H9 (cell line): Measurements from ENCODE around the gene CATSPERB. TPM values are rescaled to one million over a fixed set of nuclear protein-coding genes. Genes with fewer than 3 reads are reported as not detected.

ENCODE experiments used
- DNase-seq: peaks from one replicate; pipeline ENCODE4 v3.0.0-alpha.2; 2017
- H2AFZ ChIP-seq: one replicate; pipeline ENCODE4 v1.6.1; 2013; ENCODE audit warnings: mild to moderate bottlenecking, low read length, control low read depth, moderate library complexity
- H2AK5ac ChIP-seq: 2 replicates; pipeline ENCODE4 v1.6.1; 2013; ENCODE audit warnings: low read length, control low read depth, mixed read lengths; ENCODE audit not compliant: insufficient read length
- H2BK120ac ChIP-seq: one replicate; pipeline ENCODE4 v1.6.1; 2013; ENCODE audit warnings: low read depth, mild to moderate bottlenecking, low read length, control low read depth, inconsistent platforms; ENCODE audit not compliant: poor library complexity, severe bottlenecking
- H2BK12ac ChIP-seq: 2 replicates; pipeline ENCODE4 v1.6.1; 2013; ENCODE audit warnings: low read length, control low read depth, mixed read lengths, low read depth; ENCODE audit not compliant: insufficient read length
- H2BK15ac ChIP-seq: 2 replicates; pipeline ENCODE4 v1.6.1; 2013; ENCODE audit warnings: low read depth, low read length, control low read depth
- H2BK20ac ChIP-seq: one replicate; pipeline ENCODE4 v1.6.1; 2013; ENCODE audit warnings: low read depth, mild to moderate bottlenecking, low read length, control low read depth, inconsistent platforms; ENCODE audit not compliant: poor library complexity, severe bottlenecking
- H2BK5ac ChIP-seq: 2 replicates; pipeline ENCODE4 v1.6.1; 2013; ENCODE audit warnings: low read length, control low read depth, mixed read lengths; ENCODE audit not compliant: insufficient read length
- H3K14ac ChIP-seq: 2 replicates; pipeline ENCODE4 v1.6.1; 2013; ENCODE audit warnings: low read length, control low read depth; ENCODE audit not compliant: insufficient read depth
- H3K18ac ChIP-seq: 2 replicates; pipeline ENCODE4 v1.6.1; 2013; ENCODE audit warnings: low read depth, mild to moderate bottlenecking, mixed read lengths, low read length, control low read depth; ENCODE audit not compliant: insufficient read length
- H3K23ac ChIP-seq: 2 replicates; pipeline ENCODE4 v1.6.1; 2013; ENCODE audit warnings: low read length, control low read depth, mixed read lengths, low read depth; ENCODE audit not compliant: insufficient read length
- H3K23me2 ChIP-seq: 2 replicates; pipeline ENCODE4 v1.6.1; 2013; ENCODE audit warnings: low read depth, mild to moderate bottlenecking, mixed read lengths, low read length, control low read depth; ENCODE audit not compliant: insufficient read length, poor library complexity, severe bottlenecking
- H3K27ac ChIP-seq: 2 replicates; pipeline ENCODE4 v1.5.1; 2013; ENCODE audit warnings: low read length, control low read depth, mixed read lengths, low read depth; ENCODE audit not compliant: insufficient read length
- H3K27me3 ChIP-seq: 2 replicates; pipeline ENCODE4 v1.6.1; 2013; ENCODE audit warnings: low read length, control low read depth, inconsistent platforms; ENCODE audit not compliant: insufficient read depth
- H3K4ac ChIP-seq: 2 replicates; pipeline ENCODE4 v1.6.1; 2013; ENCODE audit warnings: low read depth, mild to moderate bottlenecking, control low read depth, inconsistent platforms, low read length, moderate library complexity
- H3K4me1 ChIP-seq: 2 replicates; pipeline ENCODE4 v1.6.1; 2013; ENCODE audit warnings: low read length, control low read depth, inconsistent platforms; ENCODE audit not compliant: insufficient read depth
- H3K4me2 ChIP-seq: 2 replicates; pipeline ENCODE4 v1.6.1; 2013; ENCODE audit warnings: low read length, control low read depth, mixed read lengths; ENCODE audit not compliant: insufficient read length, insufficient read depth
- H3K56ac ChIP-seq: 2 replicates; pipeline ENCODE4 v1.6.1; 2013; ENCODE audit warnings: low read depth, mild to moderate bottlenecking, mixed read lengths, low read length, control low read depth; ENCODE audit not compliant: insufficient read length
- H3K79me1 ChIP-seq: 2 replicates; pipeline ENCODE4 v1.6.1; 2013; ENCODE audit warnings: low read depth, mild to moderate bottlenecking, moderate library complexity, low read length, control low read depth, inconsistent platforms; ENCODE audit not compliant: insufficient read depth, poor library complexity, severe bottlenecking
- H3K79me2 ChIP-seq: 2 replicates; pipeline ENCODE4 v1.6.1; 2013; ENCODE audit warnings: low read length, control low read depth, inconsistent platforms; ENCODE audit not compliant: insufficient read depth
- H3K9ac ChIP-seq: 2 replicates; pipeline ENCODE4 v1.6.1; 2013; ENCODE audit warnings: low read length, control low read depth, mixed read lengths; ENCODE audit not compliant: insufficient read length; ENCODE audit errors: extremely low read depth
- H3K9me3 ChIP-seq: one replicate; pipeline ENCODE4 v1.6.1; 2013; ENCODE audit warnings: low read depth, low read length, inconsistent platforms; ENCODE audit not compliant: control insufficient read depth
- H3T11ph ChIP-seq: one replicate; pipeline ENCODE4 v1.6.1; 2013; ENCODE audit warnings: mild to moderate bottlenecking, low read length, control low read depth, inconsistent platforms
- H4K20me1 ChIP-seq: one replicate; pipeline ENCODE4 v1.6.1; 2013; ENCODE audit not compliant: control insufficient read depth, insufficient read length, insufficient read depth
- H4K5ac ChIP-seq: 2 replicates; pipeline ENCODE4 v1.6.1; 2013; ENCODE audit warnings: low read depth, mild to moderate bottlenecking, mixed read lengths, low read length, control low read depth; ENCODE audit not compliant: insufficient read length
- H4K8ac ChIP-seq: replicated peaks from 2 replicates; pipeline ENCODE4 v1.6.1; 2013; ENCODE audit warnings: low read length, control low read depth, mixed read lengths, low read depth; ENCODE audit not compliant: insufficient read length
- H4K91ac ChIP-seq: 2 replicates; pipeline ENCODE4 v1.6.1; 2013; ENCODE audit warnings: low read depth, mild to moderate bottlenecking, moderate library complexity, mixed read lengths, low read length, control low read depth; ENCODE audit not compliant: insufficient read length
- H3K27ac Mint-ChIP-seq, 3 experiments: 2 replicates in 2 of 3; 3 replicates in 1 of 3; pipeline ENCODE4 v1.8.0; 2020 to 2021; ENCODE audit warnings: mixed read lengths in 3 of 3, mild to moderate bottlenecking in 1 of 3, moderate library complexity in 1 of 3
- H3K27me3 Mint-ChIP-seq: 2 replicates; pipeline ENCODE4 v1.8.0; 2021; ENCODE audit warnings: low read depth, mild to moderate bottlenecking, moderate library complexity, mixed read lengths
- H3K36me3 Mint-ChIP-seq, 3 experiments: 2 replicates in 2 of 3; 3 replicates in 1 of 3; pipeline ENCODE4 v1.8.0; 2020 to 2021; ENCODE audit warnings: low read depth in 3 of 3, mixed read lengths in 3 of 3; ENCODE audit not compliant: insufficient read depth in 1 of 3
- H3K4me1 Mint-ChIP-seq, 2 experiments: 2 replicates each; pipeline ENCODE4 v1.8.0; 2020; ENCODE audit warnings: mixed read lengths in 2 of 2
- H3K4me3 Mint-ChIP-seq, 2 experiments: 2 replicates in 1 of 2; 3 replicates in 1 of 2; pipeline ENCODE4 v1.8.0; 2020 to 2021; ENCODE audit warnings: mild to moderate bottlenecking in 2 of 2, mixed read lengths in 2 of 2, moderate library complexity in 1 of 2
- H3K9me3 Mint-ChIP-seq, 2 experiments: 2 replicates in 1 of 2; 3 replicates in 1 of 2; pipeline ENCODE4 v1.8.0; 2020; ENCODE audit warnings: mild to moderate bottlenecking in 2 of 2, mixed read lengths in 2 of 2, moderate library complexity in 1 of 2
- WGBS: extraction: QIAGEN DNeasy Blood & Tissue Kit; methylation state at CpG from one replicate; pipeline ENCODE4 v1.1.7; 2013; ENCODE audit warnings: missing lambda C conversion rate, low lambda C conversion rate, mixed read lengths; ENCODE audit not compliant: insufficient read length; ENCODE audit errors: extremely low coverage; 5-methylcytosine and 5-hydroxymethylcytosine counted together
- total RNA-seq: library from RNA; stranded (reverse); gene quantifications from 2 replicates; pipeline ENCODE4 v1.2.1, GENCODE V29; 2021
- TF ChIP-seq, protein P1 (sequence below): fragments of 200-600 bp; sonication (generic); conservative IDR thresholded peaks from 3 replicates; pipeline ENCODE4 v1.8.0; 2021; ENCODE audit warnings: antibody characterized with exemption, mild to moderate bottlenecking

CATSPERB gene
- total RNA-seq, 1 experiment from 2014 or later: 0.48 TPM

DNA sequence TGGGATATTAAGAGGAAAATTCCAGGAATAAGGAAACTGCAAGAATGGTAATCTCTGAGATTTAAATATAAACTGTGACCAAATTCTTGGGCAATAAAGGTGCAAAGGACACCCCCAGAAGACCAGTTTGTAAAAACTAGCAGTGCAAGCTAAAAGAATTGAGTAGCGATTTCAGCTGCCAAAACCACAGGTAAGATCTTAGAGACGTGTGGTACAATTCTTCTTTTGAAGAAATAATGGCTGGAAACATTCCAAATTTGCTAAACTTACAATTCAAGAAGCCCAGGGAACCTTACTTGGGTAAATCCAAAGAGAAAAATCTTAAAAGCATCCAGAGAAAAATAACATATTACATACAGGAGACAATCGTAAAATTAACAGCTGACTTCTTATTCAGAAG is 12.0 kb downstream of the CATSPERB start:
- H2BK15ac ChIP-seq: no peak overlapping the region
- H3K56ac ChIP-seq: no peak overlapping the region
- H3K9me3 ChIP-seq: no peaks in the 10 kb centered on the region
- no peak overlapping the region for H2BK20ac ChIP-seq
- no peak overlapping the region for H4K91ac ChIP-seq
- DNase-seq: no peak
- H2BK12ac ChIP-seq: no peak overlapping the region
- no peak overlapping the region for H3K14ac ChIP-seq
- H4K5ac ChIP-seq: no peak overlapping the region
- no peak overlapping the region for H2AK5ac ChIP-seq
- H2BK5ac ChIP-seq: no peak overlapping the region
- H4K20me1 ChIP-seq: no peaks in the 10 kb centered on the region
- no peak overlapping the region for H2BK120ac ChIP-seq
- no peak overlapping the region for H3K4me2 ChIP-seq
- Mint-ChIP-seq H3K27ac (no peak overlapping the region), H3K9me3 (no peaks in the 10 kb centered on the region), H3K36me3 (no peaks in the 10 kb centered on the region), H3K4me1 (no peaks in the 10 kb centered on the region), H3K4me3 (no peak overlapping the region), H3K27me3 (no peaks in the 10 kb centered on the region; the same call in 1 of the 2 replicates)
- TF ChIP-seq, protein P1, sequence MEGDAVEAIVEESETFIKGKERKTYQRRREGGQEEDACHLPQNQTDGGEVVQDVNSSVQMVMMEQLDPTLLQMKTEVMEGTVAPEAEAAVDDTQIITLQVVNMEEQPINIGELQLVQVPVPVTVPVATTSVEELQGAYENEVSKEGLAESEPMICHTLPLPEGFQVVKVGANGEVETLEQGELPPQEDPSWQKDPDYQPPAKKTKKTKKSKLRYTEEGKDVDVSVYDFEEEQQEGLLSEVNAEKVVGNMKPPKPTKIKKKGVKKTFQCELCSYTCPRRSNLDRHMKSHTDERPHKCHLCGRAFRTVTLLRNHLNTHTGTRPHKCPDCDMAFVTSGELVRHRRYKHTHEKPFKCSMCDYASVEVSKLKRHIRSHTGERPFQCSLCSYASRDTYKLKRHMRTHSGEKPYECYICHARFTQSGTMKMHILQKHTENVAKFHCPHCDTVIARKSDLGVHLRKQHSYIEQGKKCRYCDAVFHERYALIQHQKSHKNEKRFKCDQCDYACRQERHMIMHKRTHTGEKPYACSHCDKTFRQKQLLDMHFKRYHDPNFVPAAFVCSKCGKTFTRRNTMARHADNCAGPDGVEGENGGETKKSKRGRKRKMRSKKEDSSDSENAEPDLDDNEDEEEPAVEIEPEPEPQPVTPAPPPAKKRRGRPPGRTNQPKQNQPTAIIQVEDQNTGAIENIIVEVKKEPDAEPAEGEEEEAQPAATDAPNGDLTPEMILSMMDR: no peak
- H3K4ac ChIP-seq: no peak overlapping the region
- H3K9ac ChIP-seq: no peak overlapping the region
- no peaks in the 10 kb centered on the region for H3K27me3 ChIP-seq
- H3K18ac ChIP-seq: no peak overlapping the region
- H3K79me1 ChIP-seq: no peaks in the 10 kb centered on the region
- no peak overlapping the region for H3K23ac ChIP-seq
- no peak overlapping the region for H4K8ac ChIP-seq
- no peak overlapping the region for H3T11ph ChIP-seq
- WGBS: no CpG with 5 or more reads among the region's 3 CpGs
- H3K27ac ChIP-seq: no peak overlapping the region
- no peaks in the 10 kb centered on the region for H3K79me2 ChIP-seq
- H3K4me1 ChIP-seq: no peaks in the 10 kb centered on the region
- H2AFZ ChIP-seq: no peak overlapping the region
- no peaks in the 10 kb centered on the region for H3K23me2 ChIP-seq
